ENCODE measurements around the gene CYB5D1.
A peak's percentile ranks its signal among the peaks of the same experiment; 100 is the strongest.
"Not testable (repeated sequence)": the region's sequence is repeated elsewhere in the genome, so short reads cannot be mapped to it uniquely, and the experiment has no call there.

The CYB5D1 gene

GRCh38 chr17:7857713-7858521 is at the start of gene CYB5D1:
Gene CYB5D1, plus strand, starts transcription at chr17:7858003. Its CDS starts 132 bp downstream, at chr17:7858135.
- DNase-seq = peak; percentile 79 to 89

GRCh38 chr17:7809086-7809790 is 48.6 kb upstream of the CYB5D1 start:
- DNase-seq = no peak

GRCh38 chr17:7809791-7810343 is 47.9 kb upstream of the CYB5D1 start:
- not testable (repeated sequence) for DNase-seq

- no peak for DNase-seq
Measured at GRCh38 chr17:7811251-7811650, 46.6 kb upstream of the CYB5D1 start.

GRCh38 chr17:7814969-7815368 is 42.8 kb upstream of the CYB5D1 start:
- DNase-seq = no peak

- DNase-seq = no peak
Measured at GRCh38 chr17:7816926-7817642, 40.7 kb upstream of the CYB5D1 start.

GRCh38 chr17:7817643-7817964 is 40.2 kb upstream of the CYB5D1 start:
- no peak for DNase-seq

GRCh38 chr17:7818026-7818425 is 39.8 kb upstream of the CYB5D1 start:
- no peak for DNase-seq

GRCh38 chr17:7818746-7819645 is 38.8 kb upstream of the CYB5D1 start:
- no peak for DNase-seq

- no peak for DNase-seq
Measured at GRCh38 chr17:7820231-7820630, 37.6 kb upstream of the CYB5D1 start.

- DNase-seq = no peak
Measured at GRCh38 chr17:7822126-7822525, 35.7 kb upstream of the CYB5D1 start.

GRCh38 chr17:7823581-7824001 is 34.2 kb upstream of the CYB5D1 start:
- no peak for DNase-seq

- no peak for DNase-seq
Measured at GRCh38 chr17:7824021-7824924, 33.5 kb upstream of the CYB5D1 start.

- no peak for DNase-seq
Measured at GRCh38 chr17:7825206-7825990, 32.4 kb upstream of the CYB5D1 start.

- DNase-seq = no peak
Measured at GRCh38 chr17:7830616-7831015, 27.2 kb upstream of the CYB5D1 start.

GRCh38 chr17:7831233-7831632 is 26.6 kb upstream of the CYB5D1 start:
- no peak for DNase-seq

- DNase-seq = no peak
Measured at GRCh38 chr17:7832431-7832830, 25.4 kb upstream of the CYB5D1 start.

- no peak for DNase-seq
Measured at GRCh38 chr17:7833011-7833794, 24.6 kb upstream of the CYB5D1 start.

- peak; percentile 81 for DNase-seq
Measured at GRCh38 chr17:7833795-7834541, 23.8 kb upstream of the CYB5D1 start, which contains the start of gene KDM6B. Gene KDM6B, plus strand, starts transcription at chr17:7834217. Its CDS starts 11,338 bp downstream, at chr17:7845555.

Measured in NCI-H2081 (cell line).